ENCODE measurements around the gene TREX2.

- TF ChIP-seq POLR2AphosphoS5 (IDR thresholded peaks at IDR 0.05), result no peak
- TF ChIP-seq, protein P1, sequence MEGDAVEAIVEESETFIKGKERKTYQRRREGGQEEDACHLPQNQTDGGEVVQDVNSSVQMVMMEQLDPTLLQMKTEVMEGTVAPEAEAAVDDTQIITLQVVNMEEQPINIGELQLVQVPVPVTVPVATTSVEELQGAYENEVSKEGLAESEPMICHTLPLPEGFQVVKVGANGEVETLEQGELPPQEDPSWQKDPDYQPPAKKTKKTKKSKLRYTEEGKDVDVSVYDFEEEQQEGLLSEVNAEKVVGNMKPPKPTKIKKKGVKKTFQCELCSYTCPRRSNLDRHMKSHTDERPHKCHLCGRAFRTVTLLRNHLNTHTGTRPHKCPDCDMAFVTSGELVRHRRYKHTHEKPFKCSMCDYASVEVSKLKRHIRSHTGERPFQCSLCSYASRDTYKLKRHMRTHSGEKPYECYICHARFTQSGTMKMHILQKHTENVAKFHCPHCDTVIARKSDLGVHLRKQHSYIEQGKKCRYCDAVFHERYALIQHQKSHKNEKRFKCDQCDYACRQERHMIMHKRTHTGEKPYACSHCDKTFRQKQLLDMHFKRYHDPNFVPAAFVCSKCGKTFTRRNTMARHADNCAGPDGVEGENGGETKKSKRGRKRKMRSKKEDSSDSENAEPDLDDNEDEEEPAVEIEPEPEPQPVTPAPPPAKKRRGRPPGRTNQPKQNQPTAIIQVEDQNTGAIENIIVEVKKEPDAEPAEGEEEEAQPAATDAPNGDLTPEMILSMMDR (IDR thresholded peaks at IDR 0.05; ENCODE audit: poor library complexity, severe bottlenecking), result no peak
- no peak for TF ChIP-seq TAF1 (IDR thresholded peaks at IDR 0.05; ENCODE audit: low read depth)
- no peak for TF ChIP-seq EZH2 (IDR thresholded peaks at IDR 0.05; ENCODE audit: borderline replicate concordance, insufficient read depth, low read length, poor library complexity, severe bottlenecking)
- TF ChIP-seq MXI1 (conservative IDR thresholded peaks at IDR 0.05; ENCODE audit: poor library complexity, severe bottlenecking), result no peak
- no peak for TF ChIP-seq SMC3 (conservative IDR thresholded peaks at IDR 0.05; ENCODE audit: poor library complexity)
Measured at GRCh38 chrX:153468008-153468580, 22.2 kb upstream of the TREX2 start.
